Inferior parietal cortex (tissue), 1 donor: Measurements from ENCODE around the gene KCNQ5.
"Not testable (repeated sequence)": the region's sequence is repeated elsewhere in the genome, so short reads cannot be mapped to it uniquely, and the experiment has no call there.

Experiments used
- DNase-seq: peaks from one replicate; pipeline ENCODE4 v3.0.0-alpha.2; 2016; ENCODE audit errors: extremely low spot score

KCNQ5 gene

DNA sequence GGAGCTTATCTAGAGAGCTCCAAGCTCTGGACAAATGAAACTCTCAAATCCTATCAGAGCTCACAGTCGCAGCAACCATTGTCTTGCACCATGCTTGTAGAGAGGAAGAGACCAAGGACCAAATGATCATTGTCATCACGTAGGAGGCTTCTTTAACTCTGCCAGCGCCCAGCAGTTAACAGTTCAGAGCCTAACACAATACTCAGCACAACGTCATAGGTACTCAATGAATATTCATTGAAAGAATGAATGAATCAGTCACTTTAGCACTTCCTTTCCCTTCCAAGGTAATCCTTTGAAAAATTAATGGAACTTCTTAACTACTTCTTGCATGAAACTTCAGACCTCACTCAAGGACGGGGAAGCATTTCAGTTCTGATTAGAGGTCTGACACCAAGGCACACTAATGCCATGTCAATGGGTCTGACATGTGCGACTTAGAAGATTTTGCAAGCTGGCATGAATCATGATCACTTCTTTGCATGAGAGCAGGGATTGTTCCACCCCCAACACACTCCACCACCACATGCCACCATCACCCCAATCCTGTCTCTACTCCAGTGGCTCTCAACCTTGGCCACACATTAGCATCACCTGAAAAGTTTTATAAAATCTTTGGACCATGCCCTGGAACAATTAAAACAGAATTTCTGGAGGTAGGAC, 558.3 kb downstream of the KCNQ5 start:
- no peak for DNase-seq

GRCh38 chr6:73180763-73181619, 559.1 kb downstream of the KCNQ5 start:
- peak; percentile 83 for DNase-seq

DNA sequence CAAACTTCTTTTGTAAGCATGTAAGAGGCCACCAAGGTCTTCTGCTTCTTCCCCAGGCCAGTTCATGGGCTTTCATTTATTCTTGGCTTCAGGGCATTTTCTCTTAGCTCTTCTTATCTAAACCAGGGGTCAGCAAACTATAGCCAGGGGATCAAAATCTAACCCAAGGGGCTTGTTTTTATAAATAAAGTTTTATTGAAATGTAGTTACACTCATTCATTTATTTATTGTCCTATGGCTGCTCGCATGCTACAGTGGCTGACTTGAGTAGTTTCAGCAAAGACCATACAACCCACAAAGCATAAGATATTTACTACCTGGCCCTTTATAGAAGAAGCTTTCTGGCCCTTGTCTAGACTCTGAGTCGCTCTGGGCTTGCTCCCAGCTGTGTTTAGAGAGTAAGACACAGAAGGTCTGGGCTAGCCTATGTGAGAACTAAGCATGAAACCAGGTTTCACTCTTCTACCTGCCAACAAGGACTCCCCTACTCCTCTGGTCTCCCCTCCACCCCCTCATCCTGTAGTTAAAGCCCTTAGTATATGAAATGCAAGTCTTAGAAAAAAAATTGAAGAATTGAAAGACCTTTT, 560.2 kb downstream of the KCNQ5 start:
- DNase-seq, result no peak

DNA sequence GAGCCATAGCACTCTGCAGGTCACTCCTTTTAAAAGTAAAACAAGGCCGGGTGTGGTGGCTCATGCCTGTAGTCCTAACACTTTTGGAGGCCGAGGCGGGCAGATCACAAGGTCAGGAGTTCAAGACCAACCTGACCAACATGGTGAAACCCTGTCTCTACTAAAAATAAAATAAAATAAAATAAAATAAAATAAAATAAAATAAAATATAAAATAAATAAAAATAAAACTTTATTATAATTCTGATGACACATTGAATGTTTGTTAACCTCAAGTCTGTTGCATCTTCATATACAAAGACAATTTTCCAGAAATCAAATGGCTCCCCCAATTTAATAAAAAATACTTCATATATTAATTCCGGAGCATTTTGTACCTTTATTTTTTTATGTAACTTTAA, 571.4 kb downstream of the KCNQ5 start:
- DNase-seq, result not testable (repeated sequence)

DNA sequence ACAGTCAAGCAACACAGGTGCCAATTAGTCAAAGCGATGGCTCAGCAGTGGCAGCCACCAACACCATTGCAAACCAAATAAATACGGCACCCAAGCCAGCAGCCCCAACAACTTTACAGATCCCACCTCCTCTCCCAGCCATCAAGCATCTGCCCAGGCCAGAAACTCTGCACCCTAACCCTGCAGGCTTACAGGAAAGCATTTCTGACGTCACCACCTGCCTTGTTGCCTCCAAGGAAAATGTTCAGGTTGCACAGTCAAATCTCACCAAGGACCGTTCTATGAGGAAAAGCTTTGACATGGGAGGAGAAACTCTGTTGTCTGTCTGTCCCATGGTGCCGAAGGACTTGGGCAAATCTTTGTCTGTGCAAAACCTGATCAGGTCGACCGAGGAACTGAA, 572.9 kb downstream of the KCNQ5 start:
- no peak for DNase-seq

- no peak for DNase-seq
Observed at GRCh38 chr6:73200247-73200646, 578.4 kb downstream of the KCNQ5 start.

GRCh38 chr6:73200735-73201134, 578.9 kb downstream of the KCNQ5 start:
- no peak for DNase-seq

- no peak for DNase-seq
Observed at GRCh38 chr6:73203098-73203497, 581.2 kb downstream of the KCNQ5 start.

DNA sequence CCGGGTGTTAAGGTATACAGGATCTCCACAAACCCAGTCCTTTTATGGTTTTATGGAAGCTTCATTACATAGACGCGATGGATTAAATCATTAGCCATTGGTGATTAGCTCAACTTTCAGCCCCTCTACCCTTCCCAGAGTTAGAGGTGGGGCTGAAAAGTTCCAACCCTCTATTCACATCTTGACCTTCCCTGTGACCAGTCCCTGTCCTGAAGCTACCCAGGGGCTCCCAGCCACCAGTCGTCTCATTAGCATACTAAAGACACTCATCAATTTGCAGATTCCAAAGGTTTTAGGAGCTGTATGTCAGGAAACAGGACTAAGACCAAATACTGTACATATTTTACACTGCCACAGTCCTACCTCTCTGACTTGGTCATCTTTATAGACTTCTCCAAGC, 582.4 kb downstream of the KCNQ5 start:
- no peak for DNase-seq

- no peak for DNase-seq
Observed at GRCh38 chr6:73207221-73207837, 585.5 kb downstream of the KCNQ5 start.

GRCh38 chr6:73209117-73209516, 587.3 kb downstream of the KCNQ5 start:
- DNase-seq, result no peak

- DNase-seq, result no peak
Observed at GRCh38 chr6:73216859-73217258, 595.0 kb downstream of the KCNQ5 start.

DNA sequence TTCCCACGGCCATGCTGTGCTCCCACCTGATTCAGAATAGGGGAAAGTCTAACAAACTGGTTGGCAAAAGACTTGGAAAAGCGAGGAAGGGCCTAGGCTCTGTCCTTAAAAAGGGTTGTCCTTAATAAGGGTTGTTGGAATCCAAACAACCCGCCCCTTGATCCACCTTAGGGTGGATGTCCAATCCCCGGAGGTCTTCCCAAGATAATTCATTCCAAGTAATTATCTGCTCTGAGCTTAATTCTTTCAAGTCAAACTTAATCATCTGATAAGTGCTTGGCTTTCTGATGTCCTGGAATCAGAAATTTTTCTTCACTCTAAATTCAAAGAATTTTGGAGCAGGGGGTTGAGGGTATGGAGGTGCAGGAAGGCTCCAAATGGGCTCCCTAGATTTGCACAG, 603.5 kb downstream of the KCNQ5 start, which contains the start of gene KHDC1L:
TSS of gene KHDC1L (minus strand) at position 101 of the 400 bp plus-strand sequence. CDS start at position 13, 88 bp downstream.
- DNase-seq, result no peak

GRCh38 chr6:73227606-73228255, 605.9 kb downstream of the KCNQ5 start:
- no peak for DNase-seq

GRCh38 chr6:73231986-73232391, 610.1 kb downstream of the KCNQ5 start:
- DNase-seq, result no peak

DNA sequence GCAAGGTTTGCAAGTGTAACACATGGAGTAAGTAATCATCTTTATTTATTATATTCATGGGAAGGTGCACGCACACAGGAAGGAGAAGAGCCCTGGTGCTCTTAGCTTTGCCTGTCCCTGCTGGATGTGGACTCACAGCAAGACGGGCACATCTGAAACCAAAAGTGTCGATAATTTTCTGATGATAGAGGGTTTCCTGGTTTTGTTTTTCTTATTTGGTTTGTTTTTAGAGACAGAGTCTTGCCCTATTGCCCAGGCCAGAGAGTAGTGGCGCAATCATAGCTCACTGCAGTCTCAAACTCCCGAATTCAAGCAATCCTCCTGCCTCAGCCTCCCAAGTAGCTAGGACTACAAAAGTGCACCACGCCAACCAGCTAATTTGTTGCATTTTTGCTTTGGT, 611.2 kb downstream of the KCNQ5 start:
- DNase-seq, result no peak

DNA sequence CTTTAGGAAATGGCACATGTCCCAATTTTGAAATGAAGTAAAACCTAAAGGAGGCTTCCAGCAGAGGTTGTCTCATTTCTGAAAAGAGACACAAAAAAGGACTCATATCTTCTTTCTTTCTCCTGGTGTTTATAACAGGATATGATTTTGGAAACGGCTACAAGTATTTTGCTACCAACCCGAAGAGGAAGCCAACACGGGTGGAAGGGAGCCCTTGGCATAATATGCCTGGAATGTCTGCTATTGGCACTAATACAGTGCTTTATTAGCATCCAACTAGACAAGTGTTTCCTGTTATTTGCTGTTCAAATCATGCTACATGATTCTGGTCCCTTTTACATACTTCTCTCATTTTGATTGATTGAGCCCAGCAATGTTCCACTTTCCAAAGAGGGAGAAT, 612.1 kb downstream of the KCNQ5 start:
- not testable (repeated sequence) for DNase-seq

DNA sequence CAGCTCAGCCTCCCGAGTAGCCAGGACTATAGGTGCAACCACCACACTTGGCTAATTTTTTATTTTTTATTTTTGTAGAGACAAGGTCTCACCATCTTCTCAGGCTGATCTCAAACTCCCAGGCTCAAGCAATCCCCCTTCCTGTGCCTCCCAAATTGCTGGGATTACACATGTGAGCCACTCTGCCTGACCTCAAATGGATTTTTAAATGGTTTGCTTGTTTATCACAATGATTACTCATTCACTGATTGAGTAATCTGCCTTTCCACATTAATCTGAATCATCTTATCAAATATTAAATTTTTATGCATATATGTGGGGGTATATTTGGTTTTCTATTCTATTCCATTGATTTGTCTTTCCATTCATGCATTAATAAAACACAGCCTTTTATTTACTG, 612.9 kb downstream of the KCNQ5 start:
- DNase-seq, result no peak

DNA sequence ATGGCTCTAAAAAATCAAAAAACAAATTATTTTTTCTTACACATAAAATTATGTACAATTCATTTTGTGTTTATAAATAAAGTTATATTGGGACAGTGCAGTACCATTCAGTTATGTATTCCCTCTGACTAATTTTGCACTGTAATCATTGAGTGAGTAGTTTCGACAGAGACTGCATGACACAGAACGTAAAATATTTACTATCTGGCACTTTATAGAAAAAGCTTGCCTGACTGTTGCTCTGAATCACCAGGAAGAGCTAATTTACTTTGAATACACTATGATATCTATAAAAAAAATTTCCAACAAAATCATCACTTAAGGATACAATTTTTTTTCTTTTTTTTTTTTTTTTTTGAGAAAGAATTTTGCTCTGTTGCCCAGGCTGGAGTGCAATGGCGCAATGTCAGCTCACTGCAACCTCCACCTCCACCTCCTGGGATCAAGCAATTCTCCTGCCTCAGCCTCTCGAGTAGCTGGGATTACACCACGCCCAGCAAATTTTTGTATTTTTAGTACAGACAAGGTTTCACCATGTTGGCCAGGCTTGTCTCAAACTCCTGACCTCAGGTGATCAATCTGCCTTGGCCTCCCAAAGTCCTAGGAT, 614.4 kb downstream of the KCNQ5 start:
- DNase-seq, result no peak

GRCh38 chr6:73240730-73241129, 618.9 kb downstream of the KCNQ5 start:
- no peak for DNase-seq

GRCh38 chr6:73242001-73242400, 620.1 kb downstream of the KCNQ5 start:
- no peak for DNase-seq
